ENCODE measurements around the gene FXYD6. TPM values are rescaled to one million over a fixed set of nuclear protein-coding genes. Genes with fewer than 3 reads are reported as not detected.
A peak's percentile ranks its signal among the peaks of the same experiment; 100 is the strongest.
"Not testable (repeated sequence)": the region's sequence is repeated elsewhere in the genome, so short reads cannot be mapped to it uniquely, and the experiment has no call there.

FXYD6 gene
- total RNA-seq, 1 donor from 2014 or later = 0.99 TPM

- Mint-ChIP-seq H3K36me3 (ENCODE audit: unreplicated experiment) (no peaks in the 10 kb centered on the region), H3K4me3 (ENCODE audit: unreplicated experiment) (no peak overlapping the region), H3K27ac (ENCODE audit: unreplicated experiment) (no peak overlapping the region), H3K27me3 (ENCODE audit: unreplicated experiment) (peaks cover 31% of the 10 kb centered on the region), H3K4me1 (ENCODE audit: unreplicated experiment) (no peaks in the 10 kb centered on the region), H3K9me3 (ENCODE audit: unreplicated experiment) (no peaks in the 10 kb centered on the region)
- DNase-seq (ENCODE audit: extremely low spot score, unreplicated experiment) = no peak
- no peak for TF ChIP-seq CTCF (IDR thresholded peaks at IDR 0.05)
Observed at GRCh38 chr11:117868088-117868487, 8.4 kb downstream of the FXYD6 start.

- H3K4me3 Mint-ChIP-seq (ENCODE audit: unreplicated experiment) = no peak overlapping the region
- no peak for DNase-seq (ENCODE audit: extremely low spot score, unreplicated experiment)
- no peaks in the 10 kb centered on the region for H3K36me3 Mint-ChIP-seq (ENCODE audit: unreplicated experiment)
- H3K4me1 Mint-ChIP-seq (ENCODE audit: unreplicated experiment) = peaks cover 1% of the 10 kb centered on the region
- H3K27me3 Mint-ChIP-seq (ENCODE audit: unreplicated experiment) = peaks cover 21% of the 10 kb centered on the region
- no peaks in the 10 kb centered on the region for H3K9me3 Mint-ChIP-seq (ENCODE audit: unreplicated experiment)
- no peak for TF ChIP-seq CTCF (IDR thresholded peaks at IDR 0.05)
- H3K27ac Mint-ChIP-seq (ENCODE audit: unreplicated experiment) = no peak overlapping the region
Observed at GRCh38 chr11:117866526-117866925, 9.9 kb downstream of the FXYD6 start.

GRCh38 chr11:117865546-117865945, 10.9 kb downstream of the FXYD6 start:
- H3K4me1 Mint-ChIP-seq (ENCODE audit: unreplicated experiment); H3K4me3 Mint-ChIP-seq (ENCODE audit: unreplicated experiment); H3K27ac Mint-ChIP-seq (ENCODE audit: unreplicated experiment); H3K36me3 Mint-ChIP-seq (ENCODE audit: unreplicated experiment); H3K9me3 Mint-ChIP-seq (ENCODE audit: unreplicated experiment): not testable (repeated sequence)
- H3K27me3 Mint-ChIP-seq (ENCODE audit: unreplicated experiment) = peaks cover 21% of the 10 kb centered on the region
- DNase-seq (ENCODE audit: extremely low spot score, unreplicated experiment) = peak; percentile 49

GRCh38 chr11:117863383-117863782, 13.1 kb downstream of the FXYD6 start:
- TF ChIP-seq CTCF (IDR thresholded peaks at IDR 0.05) = no peak
- Mint-ChIP-seq H3K27me3 (ENCODE audit: unreplicated experiment) (peaks cover 16% of the 10 kb centered on the region), H3K4me3 (ENCODE audit: unreplicated experiment) (no peak overlapping the region), H3K9me3 (ENCODE audit: unreplicated experiment) (no peaks in the 10 kb centered on the region), H3K27ac (ENCODE audit: unreplicated experiment) (no peak overlapping the region), H3K4me1 (ENCODE audit: unreplicated experiment) (peaks cover 5% of the 10 kb centered on the region), H3K36me3 (ENCODE audit: unreplicated experiment) (no peaks in the 10 kb centered on the region)
- no peak for DNase-seq (ENCODE audit: extremely low spot score, unreplicated experiment)

GRCh38 chr11:117862753-117863152, 13.7 kb downstream of the FXYD6 start:
- no peak for DNase-seq (ENCODE audit: extremely low spot score, unreplicated experiment)
- Mint-ChIP-seq H3K4me1 (ENCODE audit: unreplicated experiment) (peaks cover 5% of the 10 kb centered on the region), H3K27me3 (ENCODE audit: unreplicated experiment) (peaks cover 12% of the 10 kb centered on the region), H3K27ac (ENCODE audit: unreplicated experiment) (no peak overlapping the region), H3K4me3 (ENCODE audit: unreplicated experiment) (no peak overlapping the region), H3K36me3 (ENCODE audit: unreplicated experiment) (no peaks in the 10 kb centered on the region), H3K9me3 (ENCODE audit: unreplicated experiment) (no peaks in the 10 kb centered on the region)
- no peak for TF ChIP-seq CTCF (IDR thresholded peaks at IDR 0.05)
